Measurements from ENCODE around the gene KIFC3. TPM values are rescaled to one million over a fixed set of nuclear protein-coding genes. Genes with fewer than 3 reads are reported as not detected.
"Not testable (repeated sequence)": the region's sequence is repeated elsewhere in the genome, so short reads cannot be mapped to it uniquely, and the experiment has no call there.

The KIFC3 gene
- total RNA-seq, 2 experiments from 2014 or later = 0.47 TPM; not detected in 1

- DNase-seq (no peak), ATAC-seq (no peak)
- Mint-ChIP-seq H3K27ac (no peak overlapping the region), H3K4me3 (no peak overlapping the region), H3K27me3 (no peaks in the 10 kb centered on the region), H3K9me3 (ENCODE audit: low read depth) (peaks cover 10% of the 10 kb centered on the region), H3K36me3 (peaks cover 12% of the 10 kb centered on the region), H3K4me1 (peaks cover 15% of the 10 kb centered on the region)
- CTCF ChIA-PET = interaction anchor here (0.8 to 1.0 kb wide), 2 partner anchors 48 to 140 kb away, joined by 3 read pairs; no protein-coding TSS in a partner anchor
Observed at GRCh38 chr16:57730771-57731730, 71.2 kb downstream of the KIFC3 start.

- ATAC-seq, H3K4me3 Mint-ChIP-seq, CTCF ChIA-PET, H3K27ac Mint-ChIP-seq, H3K27me3 Mint-ChIP-seq, DNase-seq: not testable (repeated sequence)
- Mint-ChIP-seq H3K36me3 (peaks cover 12% of the 10 kb centered on the region), H3K9me3 (ENCODE audit: low read depth) (peaks cover 10% of the 10 kb centered on the region), H3K4me1 (peaks cover 14% of the 10 kb centered on the region)
Observed at GRCh38 chr16:57729852-57730251, 72.4 kb downstream of the KIFC3 start.

GRCh38 chr16:57729182-57729484 lies 73.2 kb downstream of the KIFC3 start:
- CTCF ChIA-PET = no interaction called here
- ATAC-seq = no peak
- peaks cover 10% of the 10 kb centered on the region for H3K4me1 Mint-ChIP-seq

GRCh38 chr16:57728336-57729181 lies 73.7 kb downstream of the KIFC3 start:
- Mint-ChIP-seq H3K27me3 (no peaks in the 10 kb centered on the region), H3K27ac (no peak overlapping the region), H3K4me3 (no peak overlapping the region), H3K4me1 (peaks cover 5% of the 10 kb centered on the region), H3K9me3 (ENCODE audit: low read depth) (peaks cover 10% of the 10 kb centered on the region), H3K36me3 (peaks cover 10% of the 10 kb centered on the region)
- DNase-seq (no peak), ATAC-seq (no peak)
- CTCF ChIA-PET = no interaction called here

More at GRCh38 chr16:57729182-57729484, 73.2 kb downstream of the KIFC3 start:
- Mint-ChIP-seq H3K27ac (no peak overlapping the region), H3K4me3 (no peak overlapping the region), H3K9me3 (ENCODE audit: low read depth) (peaks cover 10% of the 10 kb centered on the region), H3K27me3 (no peaks in the 10 kb centered on the region), H3K36me3 (peaks cover 12% of the 10 kb centered on the region)
- no peak for DNase-seq

- Mint-ChIP-seq H3K9me3 (ENCODE audit: low read depth) (peaks cover 2% of the 10 kb centered on the region), H3K27ac (no peak overlapping the region), H3K27me3 (no peaks in the 10 kb centered on the region), H3K4me3 (no peak overlapping the region), H3K36me3 (peaks cover 2% of the 10 kb centered on the region), H3K4me1 (peaks cover 2% of the 10 kb centered on the region)
- CTCF ChIA-PET = interaction anchor here (1.0 to 1.4 kb wide), 2 partner anchors 136 to 151 kb away, joined by 3 read pairs; no protein-coding TSS in a partner anchor
- no peak for DNase-seq
- ATAC-seq = no peak
Observed at GRCh38 chr16:57727610-57728009, 74.7 kb downstream of the KIFC3 start.

GRCh38 chr16:57726433-57726947 lies 75.8 kb downstream of the KIFC3 start:
- ATAC-seq (no peak), DNase-seq (no peak)
- Mint-ChIP-seq H3K9me3 (ENCODE audit: low read depth) (no peaks in the 10 kb centered on the region), H3K27ac (no peak overlapping the region), H3K4me3 (no peak overlapping the region), H3K4me1 (peaks cover 2% of the 10 kb centered on the region), H3K36me3 (no peaks in the 10 kb centered on the region), H3K27me3 (no peaks in the 10 kb centered on the region)
- CTCF ChIA-PET = interaction anchor here (1.0 to 2.5 kb wide), 4 partner anchors 77 to 150 kb away, joined by 3 to 6 read pairs (median 4); no protein-coding TSS in a partner anchor

- Mint-ChIP-seq H3K27me3 (no peaks in the 10 kb centered on the region), H3K36me3 (no peaks in the 10 kb centered on the region), H3K27ac (no peak overlapping the region), H3K9me3 (ENCODE audit: low read depth) (no peaks in the 10 kb centered on the region), H3K4me3 (no peak overlapping the region), H3K4me1 (peaks cover 2% of the 10 kb centered on the region)
- CTCF ChIA-PET = interaction anchor here (1.3 to 2.5 kb wide), 2 partner anchors 77 to 150 kb away, joined by 6 read pairs; no protein-coding TSS in a partner anchor
- DNase-seq = no peak
- no peak for ATAC-seq
Observed at GRCh38 chr16:57725976-57726375, 76.3 kb downstream of the KIFC3 start.

GRCh38 chr16:57725554-57725953 lies 76.7 kb downstream of the KIFC3 start:
- Mint-ChIP-seq H3K27me3 (no peaks in the 10 kb centered on the region), H3K36me3 (no peaks in the 10 kb centered on the region), H3K9me3 (ENCODE audit: low read depth) (no peaks in the 10 kb centered on the region), H3K4me3 (no peak overlapping the region), H3K4me1 (peaks cover 2% of the 10 kb centered on the region), H3K27ac (no peak overlapping the region)
- ATAC-seq (no peak), DNase-seq (no peak)
- CTCF ChIA-PET = interaction anchor here (1.3 to 2.5 kb wide), 2 partner anchors 77 to 150 kb away, joined by 6 read pairs; no protein-coding TSS in a partner anchor

GRCh38 chr16:57725151-57725550 lies 77.1 kb downstream of the KIFC3 start:
- no peak for ATAC-seq
- Mint-ChIP-seq H3K4me1 (peaks cover 4% of the 10 kb centered on the region), H3K27ac (no peak overlapping the region), H3K9me3 (ENCODE audit: low read depth) (no peaks in the 10 kb centered on the region), H3K36me3 (no peaks in the 10 kb centered on the region), H3K4me3 (no peak overlapping the region), H3K27me3 (no peaks in the 10 kb centered on the region)
- no peak for DNase-seq
- CTCF ChIA-PET = interaction anchor here (2.5 kb wide), 1 partner anchor 149 kb away, joined by 6 read pairs; no protein-coding TSS in a partner anchor

GRCh38 chr16:57724531-57724930 lies 77.8 kb downstream of the KIFC3 start:
- H3K4me1 Mint-ChIP-seq = peaks cover 4% of the 10 kb centered on the region
- no peaks in the 10 kb centered on the region for H3K9me3 Mint-ChIP-seq (ENCODE audit: low read depth)
- CTCF ChIA-PET = interaction anchor here (2.5 kb wide), 1 partner anchor 149 kb away, joined by 6 read pairs; no protein-coding TSS in a partner anchor
- no peak for ATAC-seq
- H3K36me3 Mint-ChIP-seq = no peaks in the 10 kb centered on the region
- no peak overlapping the region for H3K4me3 Mint-ChIP-seq
- no peaks in the 10 kb centered on the region for H3K27me3 Mint-ChIP-seq
- H3K27ac Mint-ChIP-seq = no peak overlapping the region
- no peak for DNase-seq

GRCh38 chr16:57723170-57723569 lies 79.1 kb downstream of the KIFC3 start:
- Mint-ChIP-seq H3K9me3 (ENCODE audit: low read depth) (no peaks in the 10 kb centered on the region), H3K4me3 (no peak overlapping the region), H3K27me3 (no peaks in the 10 kb centered on the region), H3K27ac (no peak overlapping the region), H3K36me3 (no peaks in the 10 kb centered on the region), H3K4me1 (peaks cover 4% of the 10 kb centered on the region)
- CTCF ChIA-PET = interaction anchor here (1.2 kb wide), 2 partner anchors 13 to 147 kb away, joined by 3 to 6 read pairs; no protein-coding TSS in a partner anchor
- ATAC-seq (no peak), DNase-seq (no peak)

- Mint-ChIP-seq H3K9me3 (ENCODE audit: low read depth) (no peaks in the 10 kb centered on the region), H3K27ac (no peak overlapping the region), H3K4me3 (no peak overlapping the region), H3K27me3 (peaks cover 2% of the 10 kb centered on the region), H3K36me3 (no peaks in the 10 kb centered on the region), H3K4me1 (peaks cover 4% of the 10 kb centered on the region)
- no peak for ATAC-seq
- CTCF ChIA-PET = interaction anchor here (1.2 kb wide), 2 partner anchors 14 to 146 kb away, joined by 3 to 6 read pairs; no protein-coding TSS in a partner anchor
- no peak for DNase-seq
Observed at GRCh38 chr16:57722651-57723050, 79.6 kb downstream of the KIFC3 start.

- Mint-ChIP-seq H3K4me1 (peaks cover 4% of the 10 kb centered on the region), H3K27me3 (peaks cover 2% of the 10 kb centered on the region), H3K27ac (no peak overlapping the region), H3K9me3 (ENCODE audit: low read depth) (no peaks in the 10 kb centered on the region), H3K4me3 (no peak overlapping the region), H3K36me3 (no peaks in the 10 kb centered on the region)
- ATAC-seq (no peak), DNase-seq (no peak)
- CTCF ChIA-PET = no interaction called here
Observed at GRCh38 chr16:57722210-57722499, 80.1 kb downstream of the KIFC3 start.
